GM23248 (cell line): ENCODE data around the gene POC5. TPM values are rescaled to one million over a fixed set of nuclear protein-coding genes. Genes with fewer than 3 reads are reported as not detected.

ENCODE experiments used
- DNase-seq: peaks from one replicate; pipeline ENCODE4 v3.0.0-alpha.2; 2015
- H2AFZ ChIP-seq: fragments of 200-600 bp; sonication (generic); 2 replicates; pipeline ENCODE4 v1.6.1; 2016; ENCODE audit warnings: antibody characterized with exemption
- H3F3A ChIP-seq: fragments of 200-600 bp; sonication (generic); 2 replicates; pipeline ENCODE4 v1.6.1; 2016; ENCODE audit warnings: mild to moderate bottlenecking, antibody characterized with exemption, mixed run types; ENCODE audit not compliant: insufficient read depth
- H3K27ac ChIP-seq: fragments of 200-600 bp; sonication (generic); 2 replicates; pipeline ENCODE4 v1.5.1; 2016; ENCODE audit warnings: mild to moderate bottlenecking
- H3K27me3 ChIP-seq: fragments of 200-600 bp; sonication (generic); replicated peaks from 2 replicates; pipeline ENCODE4 v1.6.1; 2016; ENCODE audit warnings: mild to moderate bottlenecking; ENCODE audit not compliant: insufficient read depth
- H3K36me3 ChIP-seq: fragments of 200-600 bp; sonication (generic); 2 replicates; pipeline ENCODE4 v1.6.1; 2016; ENCODE audit warnings: low read depth, mild to moderate bottlenecking
- H3K4me1 ChIP-seq: fragments of 200-600 bp; sonication (generic); 2 replicates; pipeline ENCODE4 v1.6.1; 2016; ENCODE audit warnings: mild to moderate bottlenecking; ENCODE audit not compliant: insufficient read depth
- H3K4me2 ChIP-seq: fragments of 200-600 bp; sonication (generic); one replicate; pipeline ENCODE4 v1.6.1; 2016; ENCODE audit warnings: mild to moderate bottlenecking; ENCODE audit not compliant: unreplicated experiment
- H3K4me3 ChIP-seq: fragments of 200-600 bp; sonication (generic); 2 replicates; pipeline ENCODE4 v1.5.1; 2016; ENCODE audit warnings: mild to moderate bottlenecking
- H3K79me2 ChIP-seq: fragments of 200-600 bp; sonication (generic); 2 replicates; pipeline ENCODE4 v1.6.1; 2016; ENCODE audit warnings: mild to moderate bottlenecking; ENCODE audit not compliant: insufficient read depth
- H3K9ac ChIP-seq: fragments of 200-600 bp; sonication (generic); 2 replicates; pipeline ENCODE4 v1.6.1; 2016; ENCODE audit warnings: mild to moderate bottlenecking
- H3K9me2 ChIP-seq: fragments of 200-600 bp; sonication (generic); 2 replicates; pipeline ENCODE4 v1.6.1; 2016; ENCODE audit warnings: mixed run types, mild to moderate bottlenecking, moderate library complexity; ENCODE audit not compliant: insufficient read depth
- H3K9me3 ChIP-seq: fragments of 200-600 bp; sonication (generic); one replicate; pipeline ENCODE4 v1.6.1; 2017; ENCODE audit warnings: low read depth
- H4K20me1 ChIP-seq: fragments of 200-600 bp; sonication (generic); 2 replicates; pipeline ENCODE4 v1.6.0; 2016; ENCODE audit not compliant: insufficient read depth
- EZH2 ChIP-seq: fragments of 200-600 bp; sonication (generic); IDR thresholded peaks from 2 replicates; pipeline ENCODE4 v1.6.1; 2018; ENCODE audit warnings: antibody characterized with exemption, mild to moderate bottlenecking; ENCODE audit not compliant: insufficient read depth, poor library complexity, severe bottlenecking
- EZH2phosphoT487 ChIP-seq: fragments of 200-600 bp; sonication (generic); IDR thresholded peaks from 2 replicates; pipeline ENCODE4 v1.6.1; 2018; ENCODE audit warnings: antibody characterized with exemption, moderate library complexity, mild to moderate bottlenecking, low read depth; ENCODE audit not compliant: insufficient read depth
- WGBS, 2 experiments: methylation state at CpG; one replicate each; pipeline ENCODE4 v1.1.6; 2015 to 2017; ENCODE audit warnings: low lambda C conversion rate in 2 of 2, low coverage in 1 of 2; ENCODE audit errors: missing lambda C conversion rate in 2 of 2; 5-methylcytosine and 5-hydroxymethylcytosine counted together
- in situ Hi-C: fragments of 300-500 bp; cut with MboI; formaldehyde crosslinking; loops from 2 replicates; pipeline ENCODE4 v1.15.0; 2020
- polyA plus RNA-seq: library from polyadenylated mRNA; unstranded; fragments of >200 nt; fragmentation: Nextera tagmentation; extraction: Ambion mirVana; gene quantifications from 2 replicates; pipeline ENCODE4 v1.2.1, GENCODE V29; 2016
- total RNA-seq: library from RNA; depleted of rRNA; stranded (reverse); fragments of >200 nt; shearing (Covaris generic); gene quantifications from 2 replicates; pipeline ENCODE4 v1.2.3, GENCODE V29; 2014

The POC5 gene
- total and polyA plus RNA-seq, 2 experiments from 2014 or later = 7.9 to 17.4 TPM

GRCh38 chr5:75660678-75661465 lies 56.4 kb downstream of the POC5 start:
- H3K9me3 ChIP-seq = no peaks in the 10 kb centered on the region
- no peaks in the 10 kb centered on the region for H3K4me1 ChIP-seq

GRCh38 chr5:75659791-75660450 lies 57.3 kb downstream of the POC5 start:
- 89 to 91% methylated on average over 3 of the region's 3 CpGs for WGBS, 2 experiments
- H3K9me2 ChIP-seq = no peaks in the 10 kb centered on the region
- no peak overlapping the region for H3K4me2 ChIP-seq
- H2AFZ ChIP-seq = no peak overlapping the region
- in situ Hi-C loops = no loop called here
- H3K4me3 ChIP-seq = no peak overlapping the region
- H3K79me2 ChIP-seq = no peaks in the 10 kb centered on the region
- no peaks in the 10 kb centered on the region for H3K27me3 ChIP-seq
- no peak for DNase-seq
- H3K27ac ChIP-seq = no peak overlapping the region
- no peaks in the 10 kb centered on the region for H4K20me1 ChIP-seq
- TF ChIP-seq EZH2phosphoT487 = no peak
- no peak for TF ChIP-seq EZH2
- H3K4me1 ChIP-seq = no peaks in the 10 kb centered on the region
- no peaks in the 10 kb centered on the region for H3F3A ChIP-seq
- H3K36me3 ChIP-seq = no peaks in the 10 kb centered on the region
- H3K9ac ChIP-seq = no peak overlapping the region
- H3K9me3 ChIP-seq = no peaks in the 10 kb centered on the region

More at GRCh38 chr5:75660678-75661465, 56.4 kb downstream of the POC5 start:
- no peaks in the 10 kb centered on the region for H3K9me2 ChIP-seq
- no peak for DNase-seq
- no peaks in the 10 kb centered on the region for H3F3A ChIP-seq
- H3K4me2 ChIP-seq = no peak overlapping the region
- no peaks in the 10 kb centered on the region for H3K27me3 ChIP-seq
- H3K4me3 ChIP-seq = no peak overlapping the region
- no peak overlapping the region for H2AFZ ChIP-seq
- WGBS, 2 experiments = 78 to 81% methylated on average over 15 to 16 of the region's 16 CpGs
- TF ChIP-seq EZH2 (no peak), EZH2phosphoT487 (no peak)
- H3K36me3 ChIP-seq = no peaks in the 10 kb centered on the region
- no peaks in the 10 kb centered on the region for H4K20me1 ChIP-seq
- in situ Hi-C loops = no loop called here
- H3K79me2 ChIP-seq = no peaks in the 10 kb centered on the region
- H3K9ac ChIP-seq = no peak overlapping the region
- no peak overlapping the region for H3K27ac ChIP-seq

- 25 to 39% methylated on average over 9 of the region's 9 CpGs for WGBS, 2 experiments
Observed at GRCh38 chr5:75656311-75657003, 60.8 kb downstream of the POC5 start.

GRCh38 chr5:75654693-75655295 lies 62.4 kb downstream of the POC5 start:
- in situ Hi-C loops = no loop called here
- Histone ChIP-seq H3K4me3 (no peak overlapping the region), H3K27ac (no peak overlapping the region), H3K4me1 (no peaks in the 10 kb centered on the region), H3K9me2 (no peaks in the 10 kb centered on the region), H3K9ac (no peak overlapping the region), H4K20me1 (no peaks in the 10 kb centered on the region), H3F3A (no peaks in the 10 kb centered on the region), H3K27me3 (peaks cover 9% of the 10 kb centered on the region; the same call in 1 of the 2 replicates), H3K4me2 (no peak overlapping the region), H3K9me3 (no peaks in the 10 kb centered on the region), H2AFZ (no peak overlapping the region), H3K79me2 (no peaks in the 10 kb centered on the region), H3K36me3 (no peaks in the 10 kb centered on the region)
- WGBS, 2 experiments = 84 to 86% methylated on average over 19 of the region's 19 CpGs
- TF ChIP-seq EZH2phosphoT487 = no peak
- TF ChIP-seq EZH2 = no peak
- DNase-seq = no peak

More at GRCh38 chr5:75656311-75657003, 60.8 kb downstream of the POC5 start:
- TF ChIP-seq EZH2 (no peak), EZH2phosphoT487 (no peak)
- Histone ChIP-seq H3K4me2 (peak overlapping the region; percentile 78), H3K9me3 (no peaks in the 10 kb centered on the region), H3K4me3 (peak overlapping the region; percentile 82), H3K9me2 (no peaks in the 10 kb centered on the region), H3K27ac (no peak overlapping the region), H3K79me2 (no peaks in the 10 kb centered on the region), H3K9ac (peak overlapping the region; percentile 61), H2AFZ (peak overlapping the region; percentile 90), H3K4me1 (no peaks in the 10 kb centered on the region), H3F3A (no peaks in the 10 kb centered on the region), H3K27me3 (peaks cover 9% of the 10 kb centered on the region; the same call in 1 of the 2 replicates), H3K36me3 (no peaks in the 10 kb centered on the region), H4K20me1 (no peaks in the 10 kb centered on the region)
- peak; percentile 70 for DNase-seq
- in situ Hi-C loops = no loop called here
